Body of pancreas (tissue), 4 donors: ENCODE results near the gene POC1A. TPM values are rescaled to one million over a fixed set of nuclear protein-coding genes. Genes with fewer than 3 reads are reported as not detected.
A peak's percentile ranks its signal among the peaks of the same experiment; 100 is the strongest.

Source experiments
- ATAC-seq: fragments of 150-250 bp; one replicate; pipeline ENCODE4 v1.9.1; 2016
- DNase-seq, 4 donors: peaks; one replicate each; pipeline ENCODE4 v3.0.0-alpha.2; 2019
- H3K27ac ChIP-seq, 4 donors: fragments of 200-600 bp; sonication (generic); 1 replicate in 3 of 4; 2 replicates in 1 of 4; pipeline versions ENCODE4 v1.5.1 to v1.6.1; 2016 to 2019; ENCODE audit warnings: mild to moderate bottlenecking in 1 of 4, mixed read lengths in 1 of 4, moderate library complexity in 1 of 4
- H3K27me3 ChIP-seq, 2 donors: fragments of 200-600 bp; sonication (generic); one replicate each; pipeline ENCODE4 v1.6.0; 2016; ENCODE audit warnings: mild to moderate bottlenecking in 1 of 2
- H3K36me3 ChIP-seq, 2 donors: fragments of 200-600 bp; sonication (generic); replicated peaks in 1 of 2; 2 replicates each; pipeline ENCODE4 v1.5.1; 2016; ENCODE audit warnings: low read depth in 2 of 2; ENCODE audit not compliant: insufficient read depth in 1 of 2
- H3K4me1 ChIP-seq: fragments of 200-600 bp; sonication (generic); one replicate; pipeline ENCODE4 v1.6.0; 2016
- H3K4me3 ChIP-seq, 2 donors: fragments of 200-600 bp; sonication (generic); 1 replicate in 1 of 2; 2 replicates in 1 of 2; pipeline ENCODE4 v1.5.1; 2016 to 2019
- H3K9me3 ChIP-seq, 3 donors: fragments of 200-600 bp; sonication (generic); 1 replicate in 2 of 3; 2 replicates in 1 of 3; pipeline ENCODE4 v1.5.1; 2016
- POLR2A ChIP-seq, 3 donors: fragments of 450-650 bp; IDR thresholded peaks; one replicate each; pipeline ENCODE4 v1.6.1; 2016; ENCODE audit warnings: antibody characterized with exemption in 3 of 3, mild to moderate bottlenecking in 2 of 3
- WGBS, 2 donors: methylation state at CpG; one replicate each; pipeline ENCODE4 v1.1.5; 2017; 5-methylcytosine and 5-hydroxymethylcytosine counted together
- intact Hi-C: fragments of 100-400 bp; cut with DNase I; formaldehyde crosslinking; loops from one replicate; pipeline ENCODE4 v1.15.1; 2023
- total RNA-seq, 2 donors: library from RNA; depleted of rRNA; stranded (reverse); fragments of >200 nt; gene quantifications; one replicate each; pipeline ENCODE4 v1.1.0, GENCODE V29; 2016
- TF ChIP-seq, protein P1 (sequence below), 7 experiments: fragments of 450-650 bp in 4 of 7; fragments of 200-600 bp in 3 of 7; sonication (generic) in 3 of 7; IDR thresholded peaks; one replicate each; pipeline ENCODE4 v1.5.1; 2016 to 2019; ENCODE audit warnings: antibody characterized with exemption in 7 of 7

The POC1A gene
- total RNA-seq, 2 donors from 2014 or later: 0.26 to 3.3 TPM

- H3K9me3 ChIP-seq: no peaks in the 10 kb centered on the region
- ATAC-seq (peak; percentile 34), DNase-seq (peak in 2 of 4 donors; percentile 18 to 51)
- TF ChIP-seq POLR2A (IDR thresholded peaks at IDR 0.05): no peak
- TF ChIP-seq, protein P1, sequence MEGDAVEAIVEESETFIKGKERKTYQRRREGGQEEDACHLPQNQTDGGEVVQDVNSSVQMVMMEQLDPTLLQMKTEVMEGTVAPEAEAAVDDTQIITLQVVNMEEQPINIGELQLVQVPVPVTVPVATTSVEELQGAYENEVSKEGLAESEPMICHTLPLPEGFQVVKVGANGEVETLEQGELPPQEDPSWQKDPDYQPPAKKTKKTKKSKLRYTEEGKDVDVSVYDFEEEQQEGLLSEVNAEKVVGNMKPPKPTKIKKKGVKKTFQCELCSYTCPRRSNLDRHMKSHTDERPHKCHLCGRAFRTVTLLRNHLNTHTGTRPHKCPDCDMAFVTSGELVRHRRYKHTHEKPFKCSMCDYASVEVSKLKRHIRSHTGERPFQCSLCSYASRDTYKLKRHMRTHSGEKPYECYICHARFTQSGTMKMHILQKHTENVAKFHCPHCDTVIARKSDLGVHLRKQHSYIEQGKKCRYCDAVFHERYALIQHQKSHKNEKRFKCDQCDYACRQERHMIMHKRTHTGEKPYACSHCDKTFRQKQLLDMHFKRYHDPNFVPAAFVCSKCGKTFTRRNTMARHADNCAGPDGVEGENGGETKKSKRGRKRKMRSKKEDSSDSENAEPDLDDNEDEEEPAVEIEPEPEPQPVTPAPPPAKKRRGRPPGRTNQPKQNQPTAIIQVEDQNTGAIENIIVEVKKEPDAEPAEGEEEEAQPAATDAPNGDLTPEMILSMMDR (IDR thresholded peaks at IDR 0.05): no peak
- H3K4me3 ChIP-seq: no peak overlapping the region
- intact Hi-C loops: no loop called here
- 62 to 66% methylated on average over 16 to 22 of the region's 22 CpGs for WGBS, 2 donors
- peak overlapping the region in 2 of 4 donors; percentile 4 to 6 for H3K27ac ChIP-seq
- no peaks in the 10 kb centered on the region for H3K4me1 ChIP-seq
- no peaks in the 10 kb centered on the region for H3K36me3 ChIP-seq
- no peaks in the 10 kb centered on the region for H3K27me3 ChIP-seq
Measured at GRCh38 chr3:52070724-52071621, 83.2 kb downstream of the POC1A start.

DNA sequence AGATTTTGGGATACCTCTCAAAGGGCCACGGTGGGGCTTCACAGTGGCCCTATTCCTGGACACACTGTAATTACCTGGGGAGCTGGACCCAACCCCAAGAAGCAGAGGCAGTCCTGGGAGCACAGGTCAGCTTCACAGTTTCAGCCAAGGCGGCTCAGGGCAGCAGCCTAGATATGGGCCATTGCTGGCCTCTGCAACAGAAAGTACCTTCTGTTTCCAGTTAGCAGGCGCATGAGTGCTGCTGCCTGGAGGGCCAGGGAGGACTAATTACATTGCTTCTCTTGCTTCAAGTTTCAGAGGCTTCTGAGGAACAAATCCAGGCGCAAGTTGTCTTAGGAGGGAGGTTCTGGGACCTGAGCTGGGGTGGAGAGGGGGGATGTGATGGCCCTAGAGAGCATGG is 84.4 kb downstream of the POC1A start:
- Histone ChIP-seq H3K4me1 (no peaks in the 10 kb centered on the region), H3K4me3 (no peak overlapping the region), H3K36me3 (no peaks in the 10 kb centered on the region), H3K27me3 (no peaks in the 10 kb centered on the region), H3K9me3 (no peaks in the 10 kb centered on the region), H3K27ac (no peak overlapping the region)
- ATAC-seq (no peak), DNase-seq (no peak)
- 81 to 83% methylated on average over 2 to 4 of the region's 4 CpGs for WGBS, 2 donors
- TF ChIP-seq, protein P1 (IDR thresholded peaks at IDR 0.05): no peak
- no peak for TF ChIP-seq POLR2A (IDR thresholded peaks at IDR 0.05)
- intact Hi-C loops: no loop called here

DNA sequence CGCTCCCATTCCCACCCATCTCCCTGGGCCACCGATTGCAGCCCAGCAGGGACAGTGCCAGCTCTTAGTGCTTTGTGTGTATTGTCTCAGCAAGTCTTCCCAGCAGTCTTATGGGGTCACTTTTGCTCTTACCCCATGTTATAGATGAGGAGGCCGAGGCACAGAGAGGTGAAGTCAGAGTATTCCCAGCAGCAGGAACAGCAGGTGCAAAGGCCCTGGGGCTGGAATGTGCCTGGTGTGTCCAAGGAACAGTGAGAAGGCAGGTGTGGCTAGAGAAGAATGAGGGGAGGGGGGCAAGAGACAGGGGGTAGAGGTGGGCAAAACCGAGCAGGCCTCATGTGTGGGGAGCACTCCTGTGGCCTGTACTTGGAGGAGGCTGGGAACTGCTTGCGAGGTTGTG is 85.1 kb downstream of the POC1A start:
- no peak for DNase-seq
- intact Hi-C loops: no loop called here
- ATAC-seq: no peak
- no peaks in the 10 kb centered on the region for H3K36me3 ChIP-seq
- H3K27ac ChIP-seq: no peak overlapping the region
- 88 to 89% methylated on average over 5 of the region's 5 CpGs for WGBS, 2 donors
- TF ChIP-seq, protein P1 (IDR thresholded peaks at IDR 0.05): no peak
- TF ChIP-seq POLR2A (IDR thresholded peaks at IDR 0.05): no peak
- no peak overlapping the region for H3K4me3 ChIP-seq
- no peaks in the 10 kb centered on the region for H3K27me3 ChIP-seq
- no peaks in the 10 kb centered on the region for H3K9me3 ChIP-seq
- H3K4me1 ChIP-seq: no peaks in the 10 kb centered on the region

DNA sequence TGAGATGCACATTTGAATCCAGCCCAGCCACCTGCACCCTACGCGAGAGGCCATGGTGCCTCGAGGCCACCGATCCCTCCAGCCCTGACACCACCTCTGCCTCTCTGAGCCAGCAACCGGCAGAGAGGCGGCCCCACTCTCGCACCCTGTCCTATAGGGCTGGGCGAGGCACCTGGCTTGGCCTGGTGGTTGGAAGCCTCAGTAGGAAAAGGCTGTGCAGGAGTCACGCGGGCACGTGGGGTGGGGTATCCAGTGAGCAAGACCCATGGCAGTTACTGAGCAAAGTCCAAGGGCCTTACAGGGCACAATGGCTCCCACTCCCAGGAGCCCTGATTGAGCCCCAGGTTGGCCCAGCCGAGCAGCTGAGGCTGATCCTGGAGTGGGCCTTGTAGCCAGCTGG is 85.5 kb downstream of the POC1A start:
- WGBS, 2 donors: 91 to 100% methylated on average over 7 to 12 of the region's 12 CpGs
- no peak for DNase-seq
- intact Hi-C loops: no loop called here
- no peak overlapping the region for H3K4me3 ChIP-seq
- H3K9me3 ChIP-seq: no peaks in the 10 kb centered on the region
- ATAC-seq: no peak
- TF ChIP-seq POLR2A (IDR thresholded peaks at IDR 0.05): no peak
- TF ChIP-seq, protein P1 (IDR thresholded peaks at IDR 0.05): no peak
- H3K27me3 ChIP-seq: no peaks in the 10 kb centered on the region
- no peaks in the 10 kb centered on the region for H3K4me1 ChIP-seq
- H3K36me3 ChIP-seq: no peaks in the 10 kb centered on the region
- no peak overlapping the region for H3K27ac ChIP-seq
